Melanocyte of skin (primary cell): Measurements from ENCODE around the gene CYSRT1. TPM values are rescaled to one million over a fixed set of nuclear protein-coding genes. Genes with fewer than 3 reads are reported as not detected.

Experiments
- total RNA-seq, 2 donors: library from RNA; depleted of rRNA; stranded (reverse); fragments of >200 nt; gene quantifications; 2 replicates each; pipeline ENCODE4 v1.2.3, GENCODE V29; 2012

The CYSRT1 gene
- under 1 TPM; 0.67 to 0.69 TPM for total RNA-seq

GRCh38 chr9:137224830-137225694, at the start of gene CYSRT1:
CYSRT1 (plus strand) TSS chr9:137225174; CDS start chr9:137225622, 448 bp downstream.

GRCh38 chr9:137188490-137189296, 36.3 kb upstream of the CYSRT1 start, which contains the start of the genes ANAPC2 and SSNA1:
ANAPC2 (minus strand) TSS chr9:137188560; CDS start chr9:137188532, 28 bp downstream.
SSNA1 (plus strand) TSS chr9:137188676; CDS start chr9:137188727, 51 bp downstream.

GRCh38 chr9:137200311-137201204, 24.4 kb upstream of the CYSRT1 start, which contains the start of gene TPRN:
TPRN (minus strand) TSS chr9:137200741; CDS start chr9:137200711, 30 bp downstream.

GRCh38 chr9:137205126-137206069, 19.6 kb upstream of the CYSRT1 start, which contains the start of the genes NDOR1 and TMEM203:
NDOR1 (plus strand) TSS chr9:137205700; CDS start chr9:137205778, 78 bp downstream.
TMEM203 (minus strand) TSS chr9:137205648; CDS start chr9:137205414, 234 bp downstream.

GRCh38 chr9:137222190-137223077, 2.5 kb upstream of the CYSRT1 start, which contains the start of gene RNF208:
RNF208 (minus strand) TSS chr9:137222240; CDS start chr9:137221212, 1,028 bp downstream.

GRCh38 chr9:137227054-137227852, 2.3 kb downstream of the CYSRT1 start, which contains the start of gene RNF224:
RNF224 (plus strand) TSS chr9:137227502; CDS start chr9:137228336, 834 bp downstream.

GRCh38 chr9:137230705-137231371, 5.9 kb downstream of the CYSRT1 start, which contains the start of gene SLC34A3:
SLC34A3 (plus strand) TSS chr9:137230901; CDS start chr9:137231703, 802 bp downstream.

GRCh38 chr9:137240841-137241489, 16.0 kb downstream of the CYSRT1 start, which contains the start of gene TUBB4B:
TUBB4B (plus strand) TSS chr9:137241287; CDS start chr9:137241361, 74 bp downstream.

GRCh38 chr9:137251194-137251461, 26.2 kb downstream of the CYSRT1 start, which contains the start of gene STPG3:
STPG3 (plus strand) TSS chr9:137251286; CDS start chr9:137251287, 1 bp downstream.

GRCh38 chr9:137254624-137255447, 29.9 kb downstream of the CYSRT1 start, which contains the start of gene NELFB:
NELFB (plus strand) TSS chr9:137255327.

Other genes starting within 250 kb of the CYSRT1 start
- not detected for gene PTGDS, start 247.7 kb upstream of the CYSRT1 start, total RNA-seq
- gene LCNL1, start 242.2 kb upstream of the CYSRT1 start, total RNA-seq, result not detected
- gene PAXX, start 232.8 kb upstream of the CYSRT1 start, total RNA-seq, result 10 to 100 TPM; 15.1 to 20.6 TPM
- gene CLIC3, start 228.6 kb upstream of the CYSRT1 start, total RNA-seq, result not detected
- gene ABCA2, start 196.9 kb upstream of the CYSRT1 start, total RNA-seq, result 10 to 100 TPM in 1 of 2 donors, 1 to 10 TPM in 1; 6.0 to 15.5 TPM
- not detected for gene FUT7, start 193.1 kb upstream of the CYSRT1 start, total RNA-seq
- 1 to 10 TPM; 4.8 to 5.7 TPM for gene NPDC1, start 179.0 kb upstream of the CYSRT1 start, total RNA-seq
- gene ENTPD2, start 171.1 kb upstream of the CYSRT1 start, total RNA-seq, result not detected
- 10 to 100 TPM in 1 of 2 donors, 1 to 10 TPM in 1; 5.5 to 12.0 TPM for gene SAPCD2, start 154.6 kb upstream of the CYSRT1 start, total RNA-seq
- 10 to 100 TPM; 27.0 to 34.4 TPM for gene UAP1L1, start 147.7 kb upstream of the CYSRT1 start, total RNA-seq
- gene MAN1B1, start 138.2 kb upstream of the CYSRT1 start, total RNA-seq, result 10 to 100 TPM; 44.3 to 55.7 TPM
- 100 to 1,000 TPM in 1 of 2 donors, 10 to 100 TPM in 1; 90.9 to 110 TPM for gene DPP7, start 110.4 kb upstream of the CYSRT1 start, total RNA-seq
- not detected for gene GRIN1, start 86.0 kb upstream of the CYSRT1 start, total RNA-seq
- gene LRRC26, start 55.1 kb upstream of the CYSRT1 start, total RNA-seq, result not detected
- not detected for gene TMEM210, start 53.1 kb upstream of the CYSRT1 start, total RNA-seq
- gene ANAPC2, start 36.6 kb upstream of the CYSRT1 start, total RNA-seq, result 10 to 100 TPM; 20.6 to 25.6 TPM
- gene SSNA1, start 36.5 kb upstream of the CYSRT1 start, total RNA-seq, result 100 to 1,000 TPM in 1 of 2 donors, 10 to 100 TPM in 1; 70.2 to 109 TPM
- 10 to 100 TPM in 1 of 2 donors, 1 to 10 TPM in 1; 7.7 to 12.7 TPM for gene TPRN, start 24.4 kb upstream of the CYSRT1 start, total RNA-seq
- 10 to 100 TPM; 34.1 to 43.6 TPM for gene TMEM203, start 19.5 kb upstream of the CYSRT1 start, total RNA-seq
- gene NDOR1, start 19.5 kb upstream of the CYSRT1 start, total RNA-seq, result 10 to 100 TPM; 12.4 to 16.0 TPM
- not detected for gene RNF208, start 2.9 kb upstream of the CYSRT1 start, total RNA-seq
- gene RNF224, start 2.3 kb downstream of the CYSRT1 start, total RNA-seq, result under 1 TPM in 1 of 2 donors, not detected in 1; under 0.01 TPM
- not detected for gene SLC34A3, start 5.7 kb downstream of the CYSRT1 start, total RNA-seq
- gene TUBB4B, start 16.1 kb downstream of the CYSRT1 start, total RNA-seq, result 100 to 1,000 TPM; 123 to 528 TPM
- not detected for gene STPG3, start 26.1 kb downstream of the CYSRT1 start, total RNA-seq
- 10 to 100 TPM; 42.3 to 56.9 TPM for gene NELFB, start 30.2 kb downstream of the CYSRT1 start, total RNA-seq
- gene TOR4A, start 52.6 kb downstream of the CYSRT1 start, total RNA-seq, result 10 to 100 TPM in 1 of 2 donors, 1 to 10 TPM in 1; 1.7 to 11.3 TPM
- under 1 TPM in 1 of 2 donors, not detected in 1; under 0.01 TPM for gene NRARP, start 77.1 kb downstream of the CYSRT1 start, total RNA-seq
- 1 to 10 TPM; 2.0 to 5.5 TPM for gene EXD3, start 198.0 kb downstream of the CYSRT1 start, total RNA-seq
- under 1 TPM; under 0.01 to 0.69 TPM for gene NOXA1, start 198.2 kb downstream of the CYSRT1 start, total RNA-seq
- not detected for gene ENTPD8, start 216.2 kb downstream of the CYSRT1 start, total RNA-seq
- 10 to 100 TPM; 25.5 to 27.0 TPM for gene NSMF, start 234.2 kb downstream of the CYSRT1 start, total RNA-seq